SH-SY5Y (cell line): ENCODE data around the gene HOXB13.

Experiments used
- GATA2 ChIP-seq: IDR thresholded peaks from 2 replicates; pipeline ENCODE4 v1.6.1; 2011; ENCODE audit warnings: mild to moderate bottlenecking, low read depth, low read length
- GATA3 ChIP-seq: IDR thresholded peaks from 2 replicates; pipeline ENCODE4 v1.6.1; 2011; ENCODE audit warnings: low read depth, mild to moderate bottlenecking, low read length, moderate library complexity

- TF ChIP-seq GATA2 (no peak), GATA3 (no peak)
Measured at GRCh38 chr17:48760411-48760810, 31.9 kb upstream of the HOXB13 start.
